ENCODE measurements around the gene SPNS1. TPM values are rescaled to one million over a fixed set of nuclear protein-coding genes. Genes with fewer than 3 reads are reported as not detected.
"Not testable (repeated sequence)": the region's sequence is repeated elsewhere in the genome, so short reads cannot be mapped to it uniquely, and the experiment has no call there.

Gene SPNS1
- total RNA-seq, 1 donor from 2014 or later: 44.5 TPM

- no peak overlapping the region for H3K27ac Mint-ChIP-seq
- DNase-seq (ENCODE audit: low spot score in 2 of 2, unreplicated experiment in 2 of 2): no peak
- H3K4me3 Mint-ChIP-seq: no peak overlapping the region
- H3K9me3 Mint-ChIP-seq: no peaks in the 10 kb centered on the region
- H3K4me1 Mint-ChIP-seq: no peaks in the 10 kb centered on the region
- H3K36me3 Mint-ChIP-seq: peaks cover 25% of the 10 kb centered on the region
- TF ChIP-seq, protein P1, sequence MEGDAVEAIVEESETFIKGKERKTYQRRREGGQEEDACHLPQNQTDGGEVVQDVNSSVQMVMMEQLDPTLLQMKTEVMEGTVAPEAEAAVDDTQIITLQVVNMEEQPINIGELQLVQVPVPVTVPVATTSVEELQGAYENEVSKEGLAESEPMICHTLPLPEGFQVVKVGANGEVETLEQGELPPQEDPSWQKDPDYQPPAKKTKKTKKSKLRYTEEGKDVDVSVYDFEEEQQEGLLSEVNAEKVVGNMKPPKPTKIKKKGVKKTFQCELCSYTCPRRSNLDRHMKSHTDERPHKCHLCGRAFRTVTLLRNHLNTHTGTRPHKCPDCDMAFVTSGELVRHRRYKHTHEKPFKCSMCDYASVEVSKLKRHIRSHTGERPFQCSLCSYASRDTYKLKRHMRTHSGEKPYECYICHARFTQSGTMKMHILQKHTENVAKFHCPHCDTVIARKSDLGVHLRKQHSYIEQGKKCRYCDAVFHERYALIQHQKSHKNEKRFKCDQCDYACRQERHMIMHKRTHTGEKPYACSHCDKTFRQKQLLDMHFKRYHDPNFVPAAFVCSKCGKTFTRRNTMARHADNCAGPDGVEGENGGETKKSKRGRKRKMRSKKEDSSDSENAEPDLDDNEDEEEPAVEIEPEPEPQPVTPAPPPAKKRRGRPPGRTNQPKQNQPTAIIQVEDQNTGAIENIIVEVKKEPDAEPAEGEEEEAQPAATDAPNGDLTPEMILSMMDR (IDR thresholded peaks at IDR 0.05; ENCODE audit: unreplicated experiment): no peak
- no peaks in the 10 kb centered on the region for H3K27me3 Mint-ChIP-seq (ENCODE audit: low read depth)
These were observed 10.5 kb upstream of the SPNS1 start for GRCh38 chr16:28964072-28964471.

DNA sequence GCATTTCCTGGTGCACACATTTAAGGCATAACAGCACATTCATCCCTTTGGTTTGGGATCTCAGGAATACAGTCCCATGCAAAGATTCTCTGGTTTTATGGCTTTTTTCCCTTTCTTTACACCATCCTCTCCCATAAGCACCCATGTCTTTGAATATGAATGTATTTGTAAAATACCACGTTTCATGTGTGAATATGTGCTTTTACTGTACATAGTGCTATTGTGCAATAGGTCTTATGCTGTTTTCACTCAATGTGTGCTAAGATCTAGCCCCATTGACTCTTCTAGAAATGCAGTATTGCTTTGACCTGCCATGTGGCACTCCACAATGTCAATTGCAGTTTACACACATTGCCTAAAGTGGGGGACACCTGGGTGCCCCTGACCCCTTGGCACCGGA lies 10.1 kb upstream of the SPNS1 start:
- Mint-ChIP-seq H3K4me1 (no peaks in the 10 kb centered on the region), H3K27me3 (ENCODE audit: low read depth) (no peaks in the 10 kb centered on the region), H3K9me3 (no peaks in the 10 kb centered on the region), H3K36me3 (peaks cover 23% of the 10 kb centered on the region), H3K27ac (no peak overlapping the region), H3K4me3 (no peak overlapping the region)
- TF ChIP-seq, protein P1 (IDR thresholded peaks at IDR 0.05; ENCODE audit: unreplicated experiment): no peak
- no peak for DNase-seq (ENCODE audit: low spot score in 2 of 2, unreplicated experiment in 2 of 2)

GRCh38 chr16:28967156-28967555 lies 7.4 kb upstream of the SPNS1 start:
- Mint-ChIP-seq H3K4me1 (no peaks in the 10 kb centered on the region), H3K27ac (no peak overlapping the region), H3K9me3 (no peaks in the 10 kb centered on the region), H3K36me3 (peaks cover 13% of the 10 kb centered on the region), H3K27me3 (ENCODE audit: low read depth) (no peaks in the 10 kb centered on the region), H3K4me3 (no peak overlapping the region)
- TF ChIP-seq, protein P1 (IDR thresholded peaks at IDR 0.05; ENCODE audit: unreplicated experiment): no peak
- no peak for DNase-seq (ENCODE audit: low spot score in 2 of 2, unreplicated experiment in 2 of 2)

- not testable (repeated sequence) for H3K36me3 Mint-ChIP-seq; H3K9me3 Mint-ChIP-seq; H3K4me1 Mint-ChIP-seq; H3K27me3 Mint-ChIP-seq (ENCODE audit: low read depth); H3K4me3 Mint-ChIP-seq; H3K27ac Mint-ChIP-seq; DNase-seq (ENCODE audit: low spot score in 2 of 2, unreplicated experiment in 2 of 2)
These were observed 4.9 kb upstream of the SPNS1 start for GRCh38 chr16:28969696-28970095.

DNA sequence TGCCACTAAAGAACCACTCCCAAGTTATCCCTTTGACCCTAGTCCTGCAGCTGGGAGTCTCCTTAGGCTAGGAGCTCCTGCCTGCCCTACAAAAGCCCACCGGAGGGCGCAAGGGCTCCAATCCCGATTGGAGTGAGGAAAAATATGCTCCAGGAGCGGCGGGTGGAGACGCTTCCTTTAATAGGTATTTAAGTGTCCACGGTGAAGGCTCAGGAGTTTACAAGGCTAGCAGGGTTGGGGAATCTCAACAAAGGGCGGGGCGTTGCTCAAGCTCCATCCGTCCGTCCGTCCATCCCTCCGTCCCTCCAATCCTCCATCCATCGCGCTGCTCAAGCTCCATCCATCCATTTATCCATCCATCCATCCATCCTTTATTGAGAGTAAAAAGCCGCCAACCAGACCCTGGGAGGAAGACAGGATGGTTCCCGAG lies 556 bp upstream of the SPNS1 start:
- TF ChIP-seq, protein P1 (IDR thresholded peaks at IDR 0.05; ENCODE audit: unreplicated experiment): peak; percentile 47
- no peaks in the 10 kb centered on the region for H3K9me3 Mint-ChIP-seq

GRCh38 chr16:28975158-28975599 lies 601 bp downstream of the SPNS1 start:
- H3K36me3 Mint-ChIP-seq: no peaks in the 10 kb centered on the region
- no peaks in the 10 kb centered on the region for H3K27me3 Mint-ChIP-seq (ENCODE audit: low read depth)
- peaks cover 13% of the 10 kb centered on the region for H3K4me1 Mint-ChIP-seq
- TF ChIP-seq, protein P1 (IDR thresholded peaks at IDR 0.05; ENCODE audit: unreplicated experiment): no peak
- H3K27ac Mint-ChIP-seq: peak overlapping the region; percentile 92
- no peak for DNase-seq (ENCODE audit: low spot score in 2 of 2, unreplicated experiment in 2 of 2)
- peak overlapping the region; percentile 93 for H3K4me3 Mint-ChIP-seq
- H3K9me3 Mint-ChIP-seq: no peaks in the 10 kb centered on the region

More for the DNA sequence above, 556 bp upstream of the SPNS1 start:
- Mint-ChIP-seq H3K36me3 (no peaks in the 10 kb centered on the region), H3K27ac (peak overlapping the region; percentile 97), H3K4me3 (peak overlapping the region; percentile 93), H3K27me3 (ENCODE audit: low read depth) (no peaks in the 10 kb centered on the region), H3K4me1 (peaks cover 13% of the 10 kb centered on the region)
- peak in 1 of 2 experiments; percentile 68 for DNase-seq (ENCODE audit: low spot score in 2 of 2, unreplicated experiment in 2 of 2)
